ENCODE data around the gene AGPAT2. TPM values are rescaled to one million over a fixed set of nuclear protein-coding genes. Genes with fewer than 3 reads are reported as not detected.

AGPAT2 gene
- total and polyA plus RNA-seq, 2 experiments from 2014 or later = 31.8 to 44.7 TPM

- TF ChIP-seq ZNF331 (CRISPR knock-in tag; IDR thresholded peaks at IDR 0.05; ENCODE audit: low read depth) (no peak), NANOG (IDR thresholded peaks at IDR 0.05; ENCODE audit: borderline replicate concordance) (no peak), ZNF114 (CRISPR knock-in tag; IDR thresholded peaks at IDR 0.05) (no peak), EZH2 (IDR thresholded peaks at IDR 0.05; ENCODE audit: low read depth, unreplicated experiment) (no peak), CTCF (conservative IDR thresholded peaks at IDR 0.05; ENCODE audit: low read depth in 2 of 2) (no peak), CREB1 (CRISPR knock-in tag; IDR thresholded peaks at IDR 0.05; ENCODE audit: low read depth) (no peak), STAT1 (IDR thresholded peaks at IDR 0.05; ENCODE audit: unreplicated experiment) (no peak), POLR2AphosphoS5 (IDR thresholded peaks at IDR 0.05; ENCODE audit: low read depth) (no peak)
These were observed 26.2 kb downstream of the AGPAT2 start (continued) for GRCh38 chr9:136660971-136661550.

- H3K27me3 ChIP-seq (ENCODE audit: insufficient read depth) = no peaks in the 10 kb centered on the region
- no peak for DNase-seq (ENCODE audit: low spot score)
- no peaks in the 10 kb centered on the region for H3K9me3 Mint-ChIP-seq
- no peaks in the 10 kb centered on the region; the same call in 1 of the 2 replicates for H3K4me1 ChIP-seq (ENCODE audit: insufficient read depth)
- H3K27ac ChIP-seq (ENCODE audit: low read depth) = no peak overlapping the region
- no peak overlapping the region for H3K4me3 Mint-ChIP-seq
- ATAC-seq = no peak
- H3K4me2 ChIP-seq = no peak overlapping the region
- H2AFZ ChIP-seq = no peak overlapping the region
- no peaks in the 10 kb centered on the region for H3F3A ChIP-seq (replicated peaks; ENCODE audit: low read depth)
- H3K9me2 ChIP-seq (ENCODE audit: insufficient read depth) = no peaks in the 10 kb centered on the region
- H4K20me1 ChIP-seq (replicated peaks; ENCODE audit: insufficient read depth) = no peaks in the 10 kb centered on the region
- H3K36me3 ChIP-seq (ENCODE audit: insufficient read depth) = no peaks in the 10 kb centered on the region
- H3K4me3 ChIP-seq = no peak overlapping the region
- H3K79me2 ChIP-seq (replicated peaks; ENCODE audit: insufficient read depth) = no peaks in the 10 kb centered on the region
- H3K27ac Mint-ChIP-seq = no peak overlapping the region
- H3K27me3 Mint-ChIP-seq (ENCODE audit: insufficient read depth, low read depth, poor library complexity) = no peaks in the 10 kb centered on the region
- no peaks in the 10 kb centered on the region for H3K36me3 Mint-ChIP-seq (ENCODE audit: low read depth)
- peaks cover 3% of the 10 kb centered on the region; the same call in 2 of the 3 replicates for H3K4me1 Mint-ChIP-seq
- no peak for TF ChIP-seq REST (IDR thresholded peaks at IDR 0.05; ENCODE audit: unreplicated experiment)
- TF ChIP-seq ZNF462 (CRISPR knock-in tag; IDR thresholded peaks at IDR 0.05) = no peak
- TF ChIP-seq ZNF114 (CRISPR knock-in tag; IDR thresholded peaks at IDR 0.05) = no peak
- no peak for TF ChIP-seq POLR2AphosphoS5 (IDR thresholded peaks at IDR 0.05; ENCODE audit: low read depth)
These were observed 27.1 kb downstream of the AGPAT2 start for GRCh38 chr9:136659861-136660784.
